GM18505 (cell line): ENCODE measurements around the gene PROSER3.
A peak's percentile ranks its signal among the peaks of the same experiment; 100 is the strongest.

Source experiments
- ATAC-seq: cut with Tn5 transposase; IDR thresholded peaks from one replicate; pipeline ENCODE4 v1.9.1; 2021; ENCODE audit not compliant: unreplicated experiment
- POLR2A ChIP-seq: IDR thresholded peaks from 4 replicates; pipeline ENCODE4 v1.6.1; 2011; ENCODE audit warnings: borderline replicate concordance; ENCODE audit not compliant: insufficient read depth, insufficient read length; ENCODE audit errors: extremely low read depth

Gene PROSER3

GRCh38 chr19:35775298-35776101, 17.5 kb downstream of the PROSER3 start, which contains the start of gene ARHGAP33:
Gene ARHGAP33 (plus strand): TSS chr19:35775564. CDS start chr19:35775659, 95 bp downstream.
- ATAC-seq, result peak; percentile 85
- TF ChIP-seq POLR2A, result no peak

GRCh38 chr19:35776102-35776788, 18.3 kb downstream of the PROSER3 start:
- ATAC-seq, result no peak
- TF ChIP-seq POLR2A, result no peak

- no peak for ATAC-seq
- no peak for TF ChIP-seq POLR2A
These were observed 19.3 kb downstream of the PROSER3 start for GRCh38 chr19:35777086-35777841.

DNA sequence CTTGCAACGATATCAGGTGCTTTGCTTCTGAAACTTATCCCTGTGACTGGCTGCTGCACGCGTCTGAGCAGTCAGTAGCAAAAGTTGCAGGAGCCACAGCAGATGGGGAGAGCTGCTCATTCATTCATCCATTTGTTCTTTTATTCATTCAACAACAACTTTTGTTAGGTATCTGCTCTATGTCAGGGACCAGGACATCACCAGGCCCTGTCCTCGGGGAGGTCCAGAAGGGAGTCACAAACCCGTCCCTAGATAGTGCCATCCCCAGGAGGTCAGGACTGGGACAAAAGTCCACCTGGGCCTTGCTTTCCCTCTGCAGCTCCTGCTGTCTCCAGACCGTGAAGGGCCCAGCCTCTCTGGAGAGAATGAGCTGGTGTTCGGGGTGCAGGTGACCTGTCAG, 20.0 kb downstream of the PROSER3 start:
- no peak for ATAC-seq
- TF ChIP-seq POLR2A, result no peak

DNA sequence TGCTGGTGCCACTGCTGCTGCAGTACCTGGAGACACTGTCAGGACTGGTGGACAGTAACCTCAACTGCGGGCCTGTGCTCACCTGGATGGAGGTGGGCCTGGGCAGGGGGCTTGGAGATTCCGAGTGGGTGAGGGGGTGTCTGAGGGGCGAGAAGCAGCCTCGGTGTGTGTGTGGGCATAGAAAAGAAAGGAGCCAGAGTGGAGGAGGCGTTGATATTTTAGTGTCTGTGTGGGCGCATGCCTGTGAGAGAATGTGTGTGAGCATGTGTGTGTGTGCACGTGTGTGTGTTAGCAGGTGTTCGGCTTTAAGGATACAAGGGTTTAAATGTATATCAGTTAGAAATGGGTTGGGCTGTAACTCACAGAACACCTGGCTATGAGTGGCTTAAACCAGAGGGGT, 21.1 kb downstream of the PROSER3 start:
- no peak for TF ChIP-seq POLR2A
- no peak for ATAC-seq

GRCh38 chr19:35780058-35780457, 22.1 kb downstream of the PROSER3 start:
- no peak for TF ChIP-seq POLR2A

GRCh38 chr19:35780717-35781116, 22.7 kb downstream of the PROSER3 start:
- no peak for ATAC-seq
- TF ChIP-seq POLR2A, result no peak

More at GRCh38 chr19:35780058-35780457, 22.1 kb downstream of the PROSER3 start:
- no peak for ATAC-seq

- ATAC-seq, result no peak
- no peak for TF ChIP-seq POLR2A
These were observed 23.7 kb downstream of the PROSER3 start for GRCh38 chr19:35781650-35782049.

DNA sequence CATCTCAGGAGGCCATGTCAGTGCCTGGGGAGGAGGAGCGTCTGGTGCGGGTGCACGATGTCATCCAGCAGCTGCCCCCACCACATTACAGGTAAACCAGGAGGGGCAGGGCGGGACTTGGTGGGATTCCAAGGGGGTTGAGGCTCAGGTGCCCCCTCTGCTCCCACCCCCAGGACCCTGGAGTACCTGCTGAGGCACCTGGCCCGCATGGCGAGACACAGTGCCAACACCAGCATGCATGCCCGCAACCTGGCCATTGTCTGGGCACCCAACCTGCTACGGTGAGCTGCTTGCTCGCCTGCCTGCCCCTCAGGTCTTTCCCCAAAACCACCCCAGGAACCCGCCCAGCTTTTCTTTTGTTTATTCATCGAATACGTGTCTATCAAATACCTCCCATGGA, 24.6 kb downstream of the PROSER3 start:
- no peak for TF ChIP-seq POLR2A
- no peak for ATAC-seq

- ATAC-seq, result no peak
- TF ChIP-seq POLR2A, result no peak
These were observed 25.8 kb downstream of the PROSER3 start for GRCh38 chr19:35783469-35784434.

- no peak for ATAC-seq
- TF ChIP-seq POLR2A, result no peak
These were observed 26.7 kb downstream of the PROSER3 start for GRCh38 chr19:35784503-35785338.

DNA sequence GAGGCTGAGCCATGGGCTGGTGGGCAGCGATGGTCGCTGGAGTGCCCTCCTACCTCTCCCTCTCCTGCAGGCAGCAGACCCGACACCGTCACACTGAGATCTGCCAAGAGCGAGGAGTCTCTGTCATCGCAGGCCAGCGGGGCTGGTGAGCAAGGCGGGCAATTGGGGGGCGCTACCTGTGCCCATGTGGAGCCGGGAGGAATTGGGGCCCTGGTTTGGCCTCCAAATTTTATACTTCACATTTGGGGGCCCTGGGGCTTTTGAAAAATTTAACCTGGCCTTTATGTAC, 27.3 kb downstream of the PROSER3 start:
- no peak for TF ChIP-seq POLR2A
- ATAC-seq, result no peak
